Neural progenitor cell (in vitro differentiated cells): ENCODE results near the gene DNAH7. TPM values are rescaled to one million over a fixed set of nuclear protein-coding genes. Genes with fewer than 3 reads are reported as not detected.

ENCODE experiments used
- DNase-seq: peaks from one replicate; pipeline ENCODE4 v3.0.0-alpha.2; 2016; ENCODE audit warnings: low spot score
- H2AFZ ChIP-seq: fragments of 200-600 bp; sonication (generic); replicated peaks from 2 replicates; pipeline ENCODE4 v1.6.1; 2016; ENCODE audit warnings: antibody characterized with exemption
- H3F3A ChIP-seq: fragments of 200-600 bp; sonication (generic); 2 replicates; pipeline ENCODE4 v1.6.1; 2016; ENCODE audit warnings: antibody characterized with exemption, low read depth
- H3K27ac ChIP-seq: fragments of 200-600 bp; sonication (generic); 2 replicates; pipeline ENCODE4 v1.5.1; 2016; ENCODE audit warnings: mild to moderate bottlenecking
- H3K27me3 ChIP-seq: fragments of 200-600 bp; sonication (generic); 2 replicates; pipeline ENCODE4 v1.6.1; 2016; ENCODE audit warnings: mild to moderate bottlenecking, moderate library complexity
- H3K36me3 ChIP-seq: fragments of 200-600 bp; sonication (generic); 2 replicates; pipeline ENCODE4 v1.5.1; 2016
- H3K4me1 ChIP-seq: fragments of 200-600 bp; sonication (generic); 2 replicates; pipeline ENCODE4 v1.6.1; 2016; ENCODE audit warnings: mixed run types
- H3K4me2 ChIP-seq: fragments of 200-600 bp; sonication (generic); 2 replicates; pipeline ENCODE4 v1.6.1; 2016
- H3K4me3 ChIP-seq: fragments of 200-600 bp; sonication (generic); 2 replicates; pipeline ENCODE4 v1.5.1; 2016
- H3K79me2 ChIP-seq: fragments of 200-600 bp; sonication (generic); 2 replicates; pipeline ENCODE4 v1.6.1; 2016; ENCODE audit warnings: low read depth
- H3K9ac ChIP-seq: fragments of 200-600 bp; sonication (generic); 2 replicates; pipeline ENCODE4 v1.6.1; 2016
- H3K9me3 ChIP-seq: fragments of 200-600 bp; sonication (generic); 2 replicates; pipeline ENCODE4 v1.5.1; 2016; ENCODE audit warnings: low read depth
- H4K20me1 ChIP-seq: fragments of 200-600 bp; sonication (generic); 2 replicates; pipeline ENCODE4 v1.6.1; 2016; ENCODE audit warnings: low read depth
- H3K27ac Mint-ChIP-seq: 3 replicates; pipeline ENCODE4 v1.8.0; 2021; ENCODE audit warnings: mixed read lengths
- H3K27me3 Mint-ChIP-seq: 2 replicates; pipeline ENCODE4 v1.8.0; 2022; ENCODE audit warnings: low read depth, mild to moderate bottlenecking, inconsistent platforms, moderate library complexity, mixed read lengths; ENCODE audit not compliant: insufficient read depth
- H3K36me3 Mint-ChIP-seq: 3 replicates; pipeline ENCODE4 v1.8.0; 2021; ENCODE audit warnings: mixed read lengths
- H3K4me1 Mint-ChIP-seq: 3 replicates; pipeline ENCODE4 v1.8.0; 2021; ENCODE audit warnings: mixed read lengths
- H3K4me3 Mint-ChIP-seq: 3 replicates; pipeline ENCODE4 v1.8.0; 2021; ENCODE audit warnings: mild to moderate bottlenecking, moderate library complexity, mixed read lengths
- H3K9me3 Mint-ChIP-seq: 3 replicates; pipeline ENCODE4 v1.8.0; 2020; ENCODE audit warnings: mixed read lengths
- EZH2 ChIP-seq: fragments of 200-600 bp; sonication (generic); IDR thresholded peaks from 2 replicates; pipeline ENCODE4 v1.6.1; 2017; ENCODE audit warnings: antibody characterized with exemption, mild to moderate bottlenecking, moderate library complexity
- EZH2phosphoT487 ChIP-seq: fragments of 200-600 bp; sonication (generic); IDR thresholded peaks from 2 replicates; pipeline ENCODE4 v1.6.1; 2017; ENCODE audit warnings: antibody characterized with exemption
- total RNA-seq: library from RNA; depleted of rRNA; stranded (reverse); fragments of >200 nt; gene quantifications from 2 replicates; pipeline ENCODE4 v1.2.3, GENCODE V29; 2015; ENCODE audit warnings: low replicate concordance
- TF ChIP-seq, protein P1 (sequence below): fragments of 200-600 bp; sonication (generic); IDR thresholded peaks from 2 replicates; pipeline ENCODE4 v1.5.1; 2017; ENCODE audit warnings: antibody characterized with exemption, mild to moderate bottlenecking

The DNAH7 gene
- total RNA-seq, 1 donor from 2014 or later, result 0.49 TPM

DNA sequence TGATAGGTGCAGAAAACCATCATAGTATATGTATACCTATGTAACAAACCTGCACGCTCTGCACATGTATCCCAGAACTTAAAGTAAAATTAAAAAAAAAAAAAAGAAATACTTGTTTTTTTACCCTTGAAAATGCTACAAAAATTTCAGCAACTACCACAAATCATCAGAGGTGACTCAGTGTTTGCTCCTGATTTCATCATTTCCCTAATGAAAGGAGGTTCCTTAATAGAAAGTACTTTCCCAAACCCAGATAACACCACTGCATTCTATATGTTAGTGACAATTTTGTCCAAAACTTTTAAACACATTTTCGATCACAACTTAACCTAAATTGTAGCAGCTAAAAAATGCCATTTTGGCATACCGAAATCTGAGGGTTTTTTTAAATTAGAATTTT is 248.3 kb downstream of the DNAH7 start:
- Histone ChIP-seq H3K9ac (no peak overlapping the region), H3K4me3 (no peak overlapping the region), H4K20me1 (no peaks in the 10 kb centered on the region), H3K4me2 (no peak overlapping the region), H2AFZ (no peak overlapping the region), H3K27ac (no peak overlapping the region), H3K9me3 (no peaks in the 10 kb centered on the region), H3K27me3 (no peaks in the 10 kb centered on the region), H3K4me1 (peaks cover 7% of the 10 kb centered on the region), H3K36me3 (no peaks in the 10 kb centered on the region), H3K79me2 (no peaks in the 10 kb centered on the region), H3F3A (no peaks in the 10 kb centered on the region)
- no peaks in the 10 kb centered on the region for H3K9me3 Mint-ChIP-seq
- H3K4me3 Mint-ChIP-seq, result no peak overlapping the region
- no peak for DNase-seq
- H3K36me3 Mint-ChIP-seq, result no peaks in the 10 kb centered on the region
- TF ChIP-seq, protein P1, sequence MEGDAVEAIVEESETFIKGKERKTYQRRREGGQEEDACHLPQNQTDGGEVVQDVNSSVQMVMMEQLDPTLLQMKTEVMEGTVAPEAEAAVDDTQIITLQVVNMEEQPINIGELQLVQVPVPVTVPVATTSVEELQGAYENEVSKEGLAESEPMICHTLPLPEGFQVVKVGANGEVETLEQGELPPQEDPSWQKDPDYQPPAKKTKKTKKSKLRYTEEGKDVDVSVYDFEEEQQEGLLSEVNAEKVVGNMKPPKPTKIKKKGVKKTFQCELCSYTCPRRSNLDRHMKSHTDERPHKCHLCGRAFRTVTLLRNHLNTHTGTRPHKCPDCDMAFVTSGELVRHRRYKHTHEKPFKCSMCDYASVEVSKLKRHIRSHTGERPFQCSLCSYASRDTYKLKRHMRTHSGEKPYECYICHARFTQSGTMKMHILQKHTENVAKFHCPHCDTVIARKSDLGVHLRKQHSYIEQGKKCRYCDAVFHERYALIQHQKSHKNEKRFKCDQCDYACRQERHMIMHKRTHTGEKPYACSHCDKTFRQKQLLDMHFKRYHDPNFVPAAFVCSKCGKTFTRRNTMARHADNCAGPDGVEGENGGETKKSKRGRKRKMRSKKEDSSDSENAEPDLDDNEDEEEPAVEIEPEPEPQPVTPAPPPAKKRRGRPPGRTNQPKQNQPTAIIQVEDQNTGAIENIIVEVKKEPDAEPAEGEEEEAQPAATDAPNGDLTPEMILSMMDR, result no peak
- no peak for TF ChIP-seq EZH2phosphoT487
- no peak for TF ChIP-seq EZH2
- no peaks in the 10 kb centered on the region for H3K4me1 Mint-ChIP-seq
- H3K27ac Mint-ChIP-seq, result no peak overlapping the region
- peaks cover 2% of the 10 kb centered on the region for H3K27me3 Mint-ChIP-seq

DNA sequence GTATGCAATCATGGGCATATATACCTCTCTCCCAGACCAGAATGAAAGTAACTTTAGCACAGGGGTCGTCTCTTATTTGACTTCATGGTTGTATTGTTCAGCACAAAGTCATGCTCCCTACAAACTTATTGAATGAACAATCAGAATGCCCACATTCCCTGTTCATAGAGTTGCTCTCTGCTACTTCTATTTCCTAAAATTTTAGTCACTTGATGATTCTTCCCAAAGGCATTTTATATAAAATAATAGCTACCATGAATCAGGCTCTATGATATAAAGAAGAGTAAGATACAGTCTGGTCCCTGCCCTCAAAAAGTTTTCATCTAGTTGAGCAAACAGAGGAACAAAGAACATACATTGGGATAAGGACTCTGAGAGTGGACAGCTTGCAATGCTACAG is 249.4 kb downstream of the DNAH7 start:
- no peaks in the 10 kb centered on the region for H4K20me1 ChIP-seq
- no peaks in the 10 kb centered on the region for H3K36me3 ChIP-seq
- H3K27ac Mint-ChIP-seq, result no peak overlapping the region
- H3K4me2 ChIP-seq, result no peak overlapping the region
- H3K4me3 ChIP-seq, result no peak overlapping the region
- no peaks in the 10 kb centered on the region for H3K79me2 ChIP-seq
- no peaks in the 10 kb centered on the region for H3K36me3 Mint-ChIP-seq
- H3F3A ChIP-seq, result no peaks in the 10 kb centered on the region
- no peak for DNase-seq
- no peaks in the 10 kb centered on the region for H3K9me3 ChIP-seq
- no peaks in the 10 kb centered on the region for H3K4me1 Mint-ChIP-seq
- H3K27ac ChIP-seq, result no peak overlapping the region
- peaks cover 7% of the 10 kb centered on the region for H3K4me1 ChIP-seq
- peak overlapping the region; percentile 32 for H2AFZ ChIP-seq
- no peak overlapping the region for H3K9ac ChIP-seq
- no peaks in the 10 kb centered on the region for H3K9me3 Mint-ChIP-seq
- TF ChIP-seq EZH2 (no peak), EZH2phosphoT487 (no peak)
- TF ChIP-seq, protein P1, result no peak
- no peak overlapping the region for H3K4me3 Mint-ChIP-seq
- H3K27me3 Mint-ChIP-seq, result no peaks in the 10 kb centered on the region
- no peaks in the 10 kb centered on the region for H3K27me3 ChIP-seq

DNA sequence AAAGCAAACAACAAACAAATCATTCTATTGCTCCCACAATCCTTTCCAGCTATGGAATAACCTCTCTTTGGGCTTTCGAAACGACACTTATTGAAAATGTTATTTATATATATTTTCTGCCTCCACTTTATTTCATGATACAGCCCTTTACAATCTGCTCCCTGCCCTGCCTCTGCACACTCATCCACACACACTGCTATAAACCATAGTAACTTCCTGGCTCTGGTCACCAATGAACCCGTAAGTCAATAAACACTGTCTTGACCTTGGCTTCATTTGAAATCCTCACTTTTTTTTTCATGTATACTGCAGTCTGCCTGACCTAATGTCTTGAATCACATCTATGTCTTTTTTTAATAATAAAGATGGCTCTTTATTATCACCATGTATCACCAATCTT is 250.1 kb downstream of the DNAH7 start:
- H3K27me3 Mint-ChIP-seq, result no peaks in the 10 kb centered on the region
- TF ChIP-seq EZH2 (no peak), EZH2phosphoT487 (no peak)
- TF ChIP-seq, protein P1, result no peak
- H2AFZ ChIP-seq, result no peak overlapping the region
- no peaks in the 10 kb centered on the region for H3K9me3 Mint-ChIP-seq
- H3K9me3 ChIP-seq, result no peaks in the 10 kb centered on the region
- H3K9ac ChIP-seq, result no peak overlapping the region
- H3K27me3 ChIP-seq, result no peaks in the 10 kb centered on the region
- no peaks in the 10 kb centered on the region for H3K4me1 Mint-ChIP-seq
- no peaks in the 10 kb centered on the region for H3K36me3 Mint-ChIP-seq
- H3K4me3 Mint-ChIP-seq, result no peak overlapping the region
- no peaks in the 10 kb centered on the region for H3K79me2 ChIP-seq
- no peaks in the 10 kb centered on the region for H3K36me3 ChIP-seq
- no peak overlapping the region for H3K27ac ChIP-seq
- no peaks in the 10 kb centered on the region for H4K20me1 ChIP-seq
- H3K4me3 ChIP-seq, result no peak overlapping the region
- DNase-seq, result no peak
- H3K4me1 ChIP-seq, result peaks cover 7% of the 10 kb centered on the region
- no peak overlapping the region for H3K4me2 ChIP-seq
- no peak overlapping the region for H3K27ac Mint-ChIP-seq
- no peaks in the 10 kb centered on the region for H3F3A ChIP-seq

DNA sequence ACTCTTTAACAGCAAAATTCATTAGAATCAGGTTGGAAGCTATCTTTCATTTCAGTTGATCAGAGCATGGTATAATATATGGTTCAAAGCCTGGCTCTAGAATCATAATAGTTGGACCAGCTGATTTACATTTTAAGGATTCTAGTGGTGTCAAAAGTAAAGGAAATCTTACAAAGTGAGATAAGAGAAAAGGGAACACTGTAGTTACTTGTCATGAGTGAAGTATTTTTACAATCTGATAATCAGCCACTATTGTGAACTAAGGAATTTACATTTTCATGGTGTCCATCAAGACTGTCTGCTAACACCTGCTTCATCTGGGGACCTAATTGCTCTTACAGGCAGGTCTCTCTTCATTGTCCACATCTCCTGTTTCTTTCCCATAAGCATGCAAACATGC is 250.5 kb downstream of the DNAH7 start:
- Mint-ChIP-seq H3K36me3 (no peaks in the 10 kb centered on the region), H3K4me1 (no peaks in the 10 kb centered on the region), H3K27me3 (no peaks in the 10 kb centered on the region), H3K9me3 (no peaks in the 10 kb centered on the region), H3K27ac (no peak overlapping the region), H3K4me3 (no peak overlapping the region)
- Histone ChIP-seq H3K4me3 (no peak overlapping the region), H3K36me3 (no peaks in the 10 kb centered on the region), H3K9me3 (no peaks in the 10 kb centered on the region), H3K27ac (no peak overlapping the region), H3K79me2 (no peaks in the 10 kb centered on the region), H2AFZ (no peak overlapping the region), H3K27me3 (no peaks in the 10 kb centered on the region), H3K4me1 (peaks cover 7% of the 10 kb centered on the region), H3F3A (no peaks in the 10 kb centered on the region), H3K4me2 (no peak overlapping the region), H4K20me1 (no peaks in the 10 kb centered on the region), H3K9ac (no peak overlapping the region)
- DNase-seq, result no peak
- TF ChIP-seq, protein P1, result no peak
- TF ChIP-seq EZH2, result no peak
- TF ChIP-seq EZH2phosphoT487, result no peak
